ENCODE results near the gene ABHD16B.
"Not testable (repeated sequence)": the region's sequence is repeated elsewhere in the genome, so short reads cannot be mapped to it uniquely, and the experiment has no call there.

The ABHD16B gene

GRCh38 chr20:63855363-63856097 lies 5.8 kb upstream of the ABHD16B start:
- peak; percentile 52 for DNase-seq

GRCh38 chr20:63856098-63856511 lies 5.2 kb upstream of the ABHD16B start:
- DNase-seq = no peak

- peak; percentile 65 for DNase-seq
Observed at GRCh38 chr20:63857764-63858392, 3.4 kb upstream of the ABHD16B start.

- DNase-seq = peak; percentile 69
Observed at GRCh38 chr20:63858393-63859165, 2.7 kb upstream of the ABHD16B start.

GRCh38 chr20:63859166-63859699 lies 2.1 kb upstream of the ABHD16B start:
- no peak for DNase-seq

GRCh38 chr20:63860325-63861051 lies 810 bp upstream of the ABHD16B start:
- DNase-seq = no peak

- DNase-seq = no peak
Observed at GRCh38 chr20:63861981-63862901, 943 bp downstream of the ABHD16B start.

GRCh38 chr20:63863021-63863797 lies 1.9 kb downstream of the ABHD16B start:
- no peak for DNase-seq

- peak; percentile 83 for DNase-seq
Observed at GRCh38 chr20:63863798-63864544, 2.7 kb downstream of the ABHD16B start.

- no peak for DNase-seq
Observed at GRCh38 chr20:63864545-63864977, 3.3 kb downstream of the ABHD16B start.

GRCh38 chr20:63864978-63865640 lies 3.8 kb downstream of the ABHD16B start, which contains the start of gene TPD52L2:
Gene TPD52L2, plus strand, starts transcription at chr20:63865270. Its CDS starts 96 bp downstream, at chr20:63865366.
- DNase-seq = peak; percentile 98

GRCh38 chr20:63867042-63867441 lies 5.7 kb downstream of the ABHD16B start:
- not testable (repeated sequence) for DNase-seq

- no peak for DNase-seq
Observed at GRCh38 chr20:63868264-63868663, 7.0 kb downstream of the ABHD16B start.

GRCh38 chr20:63873477-63873971 lies 12.2 kb downstream of the ABHD16B start:
- no peak for DNase-seq

- not testable (repeated sequence) for DNase-seq
Observed at GRCh38 chr20:63874241-63874640, 12.9 kb downstream of the ABHD16B start.

- DNase-seq = no peak
Observed at GRCh38 chr20:63876489-63877036, 15.3 kb downstream of the ABHD16B start.

- DNase-seq = no peak
Observed at GRCh38 chr20:63877755-63878470, 16.6 kb downstream of the ABHD16B start.

All from left hindlimb (tissue), 1 donor.